Umbilical cord (tissue), 2 donors: ENCODE results near the gene CT47B1. TPM values are rescaled to one million over a fixed set of nuclear protein-coding genes. Genes with fewer than 3 reads are reported as not detected.
"Not testable (repeated sequence)": the region's sequence is repeated elsewhere in the genome, so short reads cannot be mapped to it uniquely, and the experiment has no call there.

ENCODE experiments used
- DNase-seq: peaks from one replicate; pipeline ENCODE4 v3.0.0-alpha.2; 2015; ENCODE audit warnings: low spot score
- total RNA-seq: library from RNA; depleted of rRNA; stranded (reverse); fragments of >200 nt; gene quantifications from one replicate; pipeline ENCODE4 v1.2.3, GENCODE V29; 2014; ENCODE audit warnings: low replicate concordance; ENCODE audit not compliant: insufficient read depth

CT47B1 gene
- total RNA-seq = not detected

DNA sequence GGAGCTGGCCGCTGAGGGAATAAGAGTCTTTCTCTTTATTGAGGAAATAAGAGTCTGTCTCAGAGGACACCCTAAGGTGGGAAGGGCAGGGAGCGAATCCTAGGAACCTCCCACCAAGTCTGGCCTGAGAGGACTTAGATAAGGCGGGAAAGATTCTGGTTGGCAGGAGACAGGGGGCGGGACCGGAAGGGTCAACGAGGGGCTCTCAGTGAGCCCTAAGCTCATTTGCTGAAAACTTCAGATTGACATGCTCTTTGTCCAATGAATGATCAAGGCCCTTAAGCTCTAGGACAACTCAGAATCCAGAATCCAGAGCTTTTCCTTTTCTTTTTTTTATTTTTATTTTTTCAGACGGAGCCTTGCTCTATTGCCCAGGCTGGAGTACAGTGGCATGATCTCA, at the start of gene CT47B1:
Gene CT47B1, minus strand, starts transcription at position 101 of the 400 bp plus-strand sequence. CDS start 196 bp downstream, outside the sequence.
- DNase-seq = not testable (repeated sequence)

- no peak for DNase-seq
Observed at GRCh38 chrX:120874678-120875557, 748 bp downstream of the CT47B1 start.

GRCh38 chrX:120857240-120857639, 18.4 kb downstream of the CT47B1 start:
- DNase-seq = no peak

DNA sequence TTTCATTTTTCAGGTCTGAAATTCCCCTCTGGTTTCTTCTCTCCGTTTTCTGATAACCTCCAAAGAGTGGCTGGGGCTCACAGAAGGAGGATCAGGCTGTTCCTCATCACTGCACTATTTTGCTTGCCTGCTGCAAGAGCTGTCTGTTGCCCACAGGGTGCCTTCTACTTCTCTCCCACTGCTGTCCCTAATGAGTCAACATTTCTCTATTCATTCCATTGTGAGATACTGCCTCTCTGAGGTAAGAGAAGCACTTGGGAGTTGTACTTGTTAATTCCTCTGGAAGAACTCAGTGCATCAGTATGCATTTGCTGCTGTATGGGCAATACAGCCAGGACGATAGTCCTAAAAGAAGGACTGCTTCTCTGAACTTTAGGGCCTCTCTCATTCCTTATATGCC, 34.8 kb downstream of the CT47B1 start:
- DNase-seq = no peak

DNA sequence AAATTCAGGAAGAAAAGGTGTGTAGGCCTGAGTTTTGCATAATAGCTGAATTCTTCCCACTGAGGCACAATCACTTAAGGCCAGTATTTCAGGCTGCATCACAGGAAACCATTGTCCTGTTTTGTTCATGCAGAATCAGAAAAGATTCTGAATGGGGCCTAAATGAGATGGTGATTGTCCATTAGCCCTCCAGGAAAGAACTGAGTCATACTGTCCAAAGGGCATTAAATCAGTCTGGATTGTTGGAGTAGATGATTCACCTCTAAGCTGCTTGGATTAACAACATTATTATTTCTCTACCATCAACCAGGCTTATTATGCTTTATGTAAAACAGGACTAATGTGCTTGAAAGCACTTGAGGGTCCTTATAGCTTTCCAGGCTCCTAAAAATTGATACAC, 36.2 kb downstream of the CT47B1 start:
- DNase-seq = no peak

DNA sequence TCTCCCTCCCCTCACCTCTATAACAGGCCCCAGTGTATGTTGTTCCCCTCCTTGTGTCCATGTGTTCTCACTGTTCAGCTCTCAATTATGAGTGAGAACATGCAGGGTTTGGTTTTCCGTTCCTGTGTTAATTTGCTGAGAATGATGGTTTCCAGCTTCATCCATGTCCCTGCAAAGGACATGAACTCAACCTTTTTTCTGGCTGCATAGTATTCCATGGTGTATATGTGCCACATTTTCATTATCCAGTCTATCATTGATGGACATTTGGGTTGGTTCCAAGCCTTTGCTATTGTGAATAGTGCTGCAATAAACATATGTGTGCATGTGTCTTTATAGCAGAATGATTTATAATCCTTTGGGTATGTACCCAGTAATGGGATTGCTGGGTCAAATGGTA, 48.5 kb downstream of the CT47B1 start:
- DNase-seq = not testable (repeated sequence)

GRCh38 chrX:120825146-120825545, 50.5 kb downstream of the CT47B1 start:
- no peak for DNase-seq

DNA sequence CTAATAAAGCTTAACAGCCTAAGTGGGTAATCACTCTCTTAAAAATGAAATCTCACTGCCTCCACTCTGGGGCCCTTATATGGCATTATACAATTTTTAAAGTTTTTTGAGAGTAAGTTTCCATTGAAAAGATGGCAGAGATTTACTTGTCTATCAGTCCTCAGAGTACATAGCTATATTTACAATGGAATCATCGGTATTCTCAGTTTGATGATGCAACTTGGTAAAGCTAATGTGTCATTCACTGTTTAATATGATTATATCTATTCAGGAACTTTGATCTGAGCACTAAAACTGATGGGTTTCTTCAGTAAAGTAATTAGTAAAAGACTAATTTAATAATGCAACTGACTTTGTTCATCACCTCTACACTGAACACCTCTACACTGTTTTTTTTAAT, 51.6 kb downstream of the CT47B1 start:
- DNase-seq = no peak

GRCh38 chrX:120823556-120823955, 52.1 kb downstream of the CT47B1 start:
- DNase-seq = no peak

Other genes with a start within 250 kb of the CT47B1 start
- gene C1GALT1C1, start 245.8 kb downstream of the CT47B1 start, total RNA-seq = 29.4 TPM
- not detected for gene CT47A11, start 61.3 kb upstream of the CT47B1 start, total RNA-seq
- not detected for gene CT47A10, start 66.2 kb upstream of the CT47B1 start, total RNA-seq
- not detected for gene CT47A9, start 71.0 kb upstream of the CT47B1 start, total RNA-seq
- gene CT47A8, start 75.9 kb upstream of the CT47B1 start, total RNA-seq = not detected
- gene CT47A7, start 80.7 kb upstream of the CT47B1 start, total RNA-seq = not detected
- gene CT47A6, start 85.6 kb upstream of the CT47B1 start, total RNA-seq = not detected
- not detected for gene CT47A5, start 90.5 kb upstream of the CT47B1 start, total RNA-seq
- gene CT47A4, start 95.3 kb upstream of the CT47B1 start, total RNA-seq = not detected
- gene CT47A3, start 100.2 kb upstream of the CT47B1 start, total RNA-seq = not detected
- gene CT47A2, start 105.1 kb upstream of the CT47B1 start, total RNA-seq = not detected
- gene CT47A1, start 109.9 kb upstream of the CT47B1 start, total RNA-seq = not detected
- gene GLUD2, start 171.7 kb upstream of the CT47B1 start, total RNA-seq = 1.2 TPM